Mammary epithelial cell (primary cell): Measurements from ENCODE around the gene LYPD6B.

Experiments
- EZH2 ChIP-seq: IDR thresholded peaks from 2 replicates; pipeline ENCODE4 v1.6.1; 2012; ENCODE audit warnings: low read length, inconsistent platforms, borderline replicate concordance
- TF ChIP-seq, protein P1 (sequence below), 2 donors: IDR thresholded peaks in 1 of 2; conservative IDR thresholded peaks in 1 of 2; 2 replicates each; pipeline ENCODE4 v1.5.1; 2011 to 2012; ENCODE audit warnings: inconsistent platforms in 2 of 2, low read length in 2 of 2, mild to moderate bottlenecking in 2 of 2, control low read depth in 1 of 2, low read depth in 1 of 2; ENCODE audit not compliant: insufficient read depth in 1 of 2; ENCODE audit errors: extremely low read depth in 1 of 2

DNA sequence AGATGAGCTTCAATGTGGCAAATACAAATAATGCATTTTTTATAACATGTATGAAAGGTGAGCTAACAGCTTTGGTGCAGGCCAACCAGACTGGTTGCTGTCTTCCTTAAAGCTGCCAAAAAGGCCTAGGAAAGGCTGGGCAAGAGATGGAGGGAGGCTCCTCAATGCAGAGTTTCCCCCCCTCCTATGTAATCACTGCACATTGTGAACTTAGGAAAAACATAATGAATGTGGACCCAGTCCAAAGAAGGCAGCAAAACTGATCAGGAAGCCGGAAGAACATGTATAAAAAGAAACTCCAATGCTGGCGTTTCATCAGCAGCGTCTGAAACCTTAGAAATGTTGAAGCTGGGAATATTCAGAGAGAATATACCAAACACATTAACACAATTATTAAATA, 207.7 kb downstream of the LYPD6B start:
- TF ChIP-seq, protein P1, sequence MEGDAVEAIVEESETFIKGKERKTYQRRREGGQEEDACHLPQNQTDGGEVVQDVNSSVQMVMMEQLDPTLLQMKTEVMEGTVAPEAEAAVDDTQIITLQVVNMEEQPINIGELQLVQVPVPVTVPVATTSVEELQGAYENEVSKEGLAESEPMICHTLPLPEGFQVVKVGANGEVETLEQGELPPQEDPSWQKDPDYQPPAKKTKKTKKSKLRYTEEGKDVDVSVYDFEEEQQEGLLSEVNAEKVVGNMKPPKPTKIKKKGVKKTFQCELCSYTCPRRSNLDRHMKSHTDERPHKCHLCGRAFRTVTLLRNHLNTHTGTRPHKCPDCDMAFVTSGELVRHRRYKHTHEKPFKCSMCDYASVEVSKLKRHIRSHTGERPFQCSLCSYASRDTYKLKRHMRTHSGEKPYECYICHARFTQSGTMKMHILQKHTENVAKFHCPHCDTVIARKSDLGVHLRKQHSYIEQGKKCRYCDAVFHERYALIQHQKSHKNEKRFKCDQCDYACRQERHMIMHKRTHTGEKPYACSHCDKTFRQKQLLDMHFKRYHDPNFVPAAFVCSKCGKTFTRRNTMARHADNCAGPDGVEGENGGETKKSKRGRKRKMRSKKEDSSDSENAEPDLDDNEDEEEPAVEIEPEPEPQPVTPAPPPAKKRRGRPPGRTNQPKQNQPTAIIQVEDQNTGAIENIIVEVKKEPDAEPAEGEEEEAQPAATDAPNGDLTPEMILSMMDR (conservative IDR thresholded peaks at IDR 0.05 in 1 of 2, IDR thresholded peaks at IDR 0.05 in 1 of 2; ENCODE audit: extremely low read depth in 1 of 2, insufficient read depth in 1 of 2, low read depth in 1 of 2, low read length in 2 of 2): no peak
- TF ChIP-seq EZH2: no peak
